HG02981 (cell line): Measurements from ENCODE around the gene INPP5F.
A peak's percentile ranks its signal among the peaks of the same experiment; 100 is the strongest.
"Not testable (repeated sequence)": the region's sequence is repeated elsewhere in the genome, so short reads cannot be mapped to it uniquely, and the experiment has no call there.

Experiments used
- ATAC-seq: cut with Tn5 transposase; IDR thresholded peaks from one replicate; pipeline ENCODE4 v1.9.1; 2021; ENCODE audit warnings: mild to moderate bottlenecking, moderate library complexity; ENCODE audit not compliant: unreplicated experiment

The INPP5F gene

DNA sequence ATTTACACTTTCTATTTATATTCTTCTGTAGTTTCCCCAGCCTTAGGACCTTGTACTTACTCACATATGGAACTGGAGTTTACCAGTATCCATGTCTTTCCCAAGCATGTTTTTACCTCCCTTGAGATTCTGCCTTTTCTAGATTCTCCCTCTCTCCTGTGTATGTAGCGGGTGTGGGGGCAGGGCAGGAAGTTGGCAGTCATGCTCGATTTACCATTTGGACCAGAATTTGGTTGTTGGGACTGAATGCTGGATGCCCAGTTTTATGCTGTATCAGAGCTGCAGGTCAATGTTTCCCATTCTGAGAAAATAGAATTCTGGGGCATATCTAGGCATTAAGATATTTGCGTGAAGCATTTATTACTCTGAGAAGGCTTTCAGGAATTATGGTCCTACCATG, 14.2 kb downstream of the INPP5F start:
- ATAC-seq, result no peak

DNA sequence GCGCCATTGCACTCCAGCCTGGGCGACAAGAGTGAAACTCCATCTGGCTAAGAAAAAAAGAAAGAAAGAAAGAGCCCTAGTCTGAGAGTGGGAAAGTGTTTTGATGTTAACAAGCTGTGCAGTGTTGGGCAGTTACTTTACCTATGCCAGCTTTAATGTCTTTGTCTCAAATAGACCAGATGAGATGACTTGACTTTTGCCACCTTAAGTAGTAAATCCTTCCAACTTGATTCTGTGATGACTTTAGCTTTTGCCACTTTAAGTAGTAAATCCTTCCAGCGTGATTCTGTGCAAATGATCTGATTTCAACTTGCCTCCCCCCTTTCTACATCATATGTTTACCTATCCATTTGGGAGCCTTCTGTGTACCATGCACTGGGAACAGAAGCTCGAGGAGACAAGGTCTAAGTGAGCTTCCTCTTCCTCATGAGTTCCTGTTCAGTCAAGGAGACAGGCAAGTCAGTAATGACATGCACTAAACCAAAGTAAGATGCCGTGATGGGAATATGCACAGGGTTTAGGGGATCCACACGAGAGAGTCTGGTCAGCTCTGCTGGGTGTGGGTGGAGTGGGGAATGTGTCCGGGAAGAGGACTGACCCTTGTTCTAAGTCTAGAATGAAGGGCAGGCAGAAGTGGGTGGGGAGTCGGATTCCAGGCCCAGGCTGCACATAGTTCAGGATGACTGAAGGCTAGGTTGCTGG, 17.2 kb downstream of the INPP5F start:
- no peak for ATAC-seq

DNA sequence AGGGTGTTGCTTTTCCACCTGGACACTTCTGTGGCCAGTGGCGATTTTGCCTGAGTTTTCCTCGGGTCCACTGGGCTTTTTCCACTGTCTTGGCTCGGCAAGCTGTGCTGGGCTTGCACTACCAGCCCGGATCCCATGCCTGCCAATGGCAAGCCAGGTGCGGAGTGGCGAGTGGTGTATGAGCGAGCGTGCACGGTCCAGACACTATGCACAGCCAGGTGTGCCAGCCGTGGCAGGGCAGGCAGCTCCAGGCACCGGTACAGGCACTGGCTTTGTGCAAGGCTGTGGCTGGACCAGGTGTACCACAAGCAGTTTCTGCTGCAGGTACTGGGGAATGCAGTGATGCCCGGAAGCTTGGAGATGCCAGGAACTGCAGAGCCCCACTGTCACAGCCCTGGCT, 22.1 kb downstream of the INPP5F start:
- ATAC-seq, result no peak

DNA sequence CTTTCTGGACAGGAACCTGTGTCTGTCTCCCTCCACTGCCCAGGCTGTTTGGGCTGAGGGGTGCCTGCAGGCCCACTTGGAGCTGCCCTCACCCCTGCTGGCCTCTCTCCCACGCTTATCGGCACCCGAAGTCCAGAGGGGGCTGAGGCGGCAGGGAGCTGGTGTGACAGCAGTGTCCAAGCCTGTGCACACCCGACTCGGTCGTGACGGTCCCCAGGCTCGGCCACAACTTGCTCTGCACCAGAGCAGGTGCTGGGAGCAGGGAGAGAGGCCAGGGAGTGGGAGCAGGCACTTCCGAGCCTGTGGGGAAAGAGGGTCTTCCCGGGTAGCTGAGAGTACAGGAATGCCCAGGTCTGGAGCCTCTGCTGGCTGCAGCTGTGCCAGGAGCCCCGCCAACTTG, 23.0 kb downstream of the INPP5F start:
- ATAC-seq, result no peak

DNA sequence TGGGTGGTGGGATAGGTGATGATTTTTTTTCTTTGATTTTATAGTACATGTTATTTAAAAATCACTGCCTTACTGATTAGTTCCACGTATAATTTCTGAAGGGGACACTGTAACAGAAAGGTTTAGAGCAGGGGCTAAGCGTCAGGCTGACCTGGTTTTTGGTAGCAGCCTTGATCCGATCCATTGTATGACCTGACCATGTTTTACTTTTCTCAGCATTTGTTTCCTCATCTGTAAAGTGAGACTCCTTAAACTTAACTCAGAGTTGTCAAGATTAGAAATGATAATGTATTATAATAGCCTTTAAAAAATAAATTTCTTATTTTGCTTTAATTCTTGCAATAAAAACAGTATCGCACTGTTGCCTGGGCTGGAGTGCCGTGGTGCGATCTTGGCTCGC, 23.6 kb downstream of the INPP5F start:
- ATAC-seq, result no peak

DNA sequence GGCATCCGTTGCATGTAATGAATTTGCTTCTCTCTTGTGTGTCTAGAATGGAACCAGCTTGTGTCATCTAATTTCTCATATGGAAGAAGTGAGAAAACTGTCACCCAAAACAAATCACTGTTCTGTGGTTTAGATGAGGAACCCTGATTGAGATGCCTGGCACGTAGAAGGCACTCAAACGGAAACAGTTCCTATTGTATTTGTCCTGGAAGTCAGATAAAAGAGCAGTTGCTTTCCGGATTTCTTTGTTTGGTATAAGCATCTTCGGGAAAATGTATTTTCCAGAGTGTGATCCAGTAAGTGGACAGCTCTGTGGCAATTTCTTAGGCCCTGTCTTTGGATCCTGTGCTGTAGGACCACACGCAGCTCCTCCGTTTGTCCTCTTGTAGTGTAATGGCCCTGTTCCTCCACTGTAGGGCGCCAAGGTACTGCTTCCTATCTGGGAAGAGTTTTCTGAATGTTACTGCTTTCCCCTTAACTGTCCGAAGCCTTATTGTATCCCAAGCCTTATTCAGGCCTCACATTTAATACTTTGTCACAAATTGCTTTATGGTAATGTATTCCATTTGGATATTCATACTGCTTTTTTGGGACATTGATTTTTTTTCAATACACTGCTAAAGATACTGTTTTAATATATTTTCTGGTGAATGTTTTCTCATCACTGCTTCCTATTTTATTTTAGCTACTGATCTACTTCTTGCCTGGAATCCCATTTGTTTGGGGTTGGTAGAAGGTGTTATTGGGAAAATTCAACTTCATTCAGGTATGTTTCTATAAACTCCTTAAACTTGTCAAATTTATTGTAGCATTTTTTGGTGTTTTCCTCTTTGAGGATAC, 24.8 kb downstream of the INPP5F start:
- peak; percentile 90 for ATAC-seq

DNA sequence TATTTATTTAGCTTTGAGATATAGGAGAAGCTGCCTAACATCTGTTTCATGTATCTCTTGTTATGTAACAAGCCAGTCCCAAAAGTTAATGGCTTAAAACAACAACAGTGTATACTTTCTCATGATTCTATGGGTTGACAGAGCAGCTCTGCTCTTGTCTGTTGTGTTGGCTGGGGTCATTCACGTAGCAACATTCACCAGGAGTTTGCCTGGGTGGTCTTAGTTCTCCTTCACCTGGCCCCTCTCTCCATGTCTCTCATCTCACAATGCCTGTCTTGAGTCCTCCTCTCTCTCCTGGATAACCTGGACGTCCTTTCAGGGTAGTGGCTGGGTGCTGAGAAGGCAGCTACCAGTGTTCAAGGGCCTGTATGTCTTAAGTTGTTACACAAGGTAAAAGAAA, 27.5 kb downstream of the INPP5F start:
- no peak for ATAC-seq

DNA sequence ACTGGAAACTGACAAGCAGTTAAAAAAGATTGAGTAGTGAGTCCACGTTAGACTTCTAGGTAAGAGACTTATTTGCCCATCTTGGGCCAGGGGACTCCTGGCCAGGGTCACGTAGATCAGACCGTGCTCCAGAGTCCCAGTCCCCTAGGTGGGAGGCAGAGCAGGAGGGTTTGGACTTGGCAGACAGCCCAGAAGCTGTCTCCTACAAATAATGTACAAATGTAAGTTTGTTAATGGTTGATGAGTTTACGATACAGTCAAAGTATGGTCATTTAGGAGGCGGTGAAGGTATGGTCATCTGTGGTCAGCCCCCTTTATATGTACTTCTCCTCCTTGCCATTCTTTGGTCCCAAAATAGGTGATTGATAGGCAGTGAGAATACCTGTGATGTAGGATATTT, 28.2 kb downstream of the INPP5F start:
- no peak for ATAC-seq

DNA sequence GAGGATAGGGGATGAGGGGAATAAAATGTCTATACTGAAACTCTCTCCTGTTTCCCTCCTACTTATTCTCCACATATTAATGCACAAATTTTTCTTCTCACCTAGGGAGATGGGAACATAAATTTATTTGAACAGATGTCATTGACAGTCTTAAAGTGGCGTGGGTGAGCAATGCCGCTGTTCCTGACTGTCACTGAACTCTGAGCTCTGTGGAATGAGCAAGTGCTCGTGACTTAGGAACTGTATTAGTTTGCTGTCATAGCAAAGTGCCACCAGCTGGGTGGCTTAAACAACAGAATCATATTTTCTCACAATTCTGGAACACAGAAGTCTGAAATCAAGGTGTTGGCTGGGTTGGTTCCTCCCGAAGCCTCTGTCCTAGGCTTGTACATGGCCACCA, 29.1 kb downstream of the INPP5F start:
- ATAC-seq, result no peak

DNA sequence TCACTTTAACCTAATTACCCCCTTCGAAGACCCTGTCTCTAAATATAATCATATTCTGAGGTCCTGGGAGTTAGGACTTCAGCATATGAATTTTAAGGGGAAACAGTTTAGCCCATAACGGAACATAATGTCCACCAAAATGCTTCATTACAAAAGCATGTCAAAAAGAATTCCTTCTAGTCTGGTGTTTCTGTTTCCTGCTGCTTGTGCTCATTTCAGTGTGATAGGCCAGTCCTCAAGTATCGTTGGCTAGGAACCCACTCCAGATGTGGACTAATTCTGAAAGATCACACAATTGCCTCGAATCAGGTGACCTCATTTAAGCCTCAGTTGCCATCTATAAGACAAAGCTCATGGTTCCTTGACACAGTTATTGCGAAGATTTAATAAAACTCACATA, 29.6 kb downstream of the INPP5F start:
- ATAC-seq, result no peak

DNA sequence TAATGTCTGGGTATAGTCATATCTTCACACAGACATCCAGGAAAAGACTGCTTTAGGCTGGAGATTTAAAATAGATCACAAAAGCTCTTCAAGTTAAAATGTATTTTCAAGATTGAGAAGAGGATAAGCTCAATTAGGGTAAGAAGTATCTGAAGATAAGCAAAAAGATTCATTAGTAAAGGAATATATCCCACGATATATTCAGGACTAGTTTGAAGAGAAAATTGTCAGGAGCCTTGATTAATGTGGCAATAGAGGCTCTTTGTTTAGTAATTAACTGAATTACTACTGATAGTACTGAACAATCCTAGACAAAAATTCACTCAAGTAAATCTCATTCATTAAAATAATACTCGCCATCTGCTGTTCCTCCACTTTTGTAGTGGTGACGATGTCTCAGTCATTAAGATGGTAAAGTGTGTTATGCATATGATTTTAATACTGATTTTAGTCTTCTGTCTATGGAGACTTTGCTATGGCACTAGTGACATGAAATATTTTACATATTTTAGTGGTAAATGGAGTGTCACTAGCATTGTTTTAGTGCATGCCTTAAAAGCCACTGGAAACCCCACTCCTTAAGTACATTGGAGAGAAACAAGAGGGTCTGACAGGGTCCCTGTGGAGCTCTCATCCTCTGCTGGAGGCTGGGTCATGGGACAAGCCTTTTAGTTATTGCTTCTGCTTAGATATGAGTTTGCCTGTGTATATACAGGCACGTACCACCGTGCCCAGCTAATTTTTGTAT, 32.8 kb downstream of the INPP5F start:
- ATAC-seq, result no peak

DNA sequence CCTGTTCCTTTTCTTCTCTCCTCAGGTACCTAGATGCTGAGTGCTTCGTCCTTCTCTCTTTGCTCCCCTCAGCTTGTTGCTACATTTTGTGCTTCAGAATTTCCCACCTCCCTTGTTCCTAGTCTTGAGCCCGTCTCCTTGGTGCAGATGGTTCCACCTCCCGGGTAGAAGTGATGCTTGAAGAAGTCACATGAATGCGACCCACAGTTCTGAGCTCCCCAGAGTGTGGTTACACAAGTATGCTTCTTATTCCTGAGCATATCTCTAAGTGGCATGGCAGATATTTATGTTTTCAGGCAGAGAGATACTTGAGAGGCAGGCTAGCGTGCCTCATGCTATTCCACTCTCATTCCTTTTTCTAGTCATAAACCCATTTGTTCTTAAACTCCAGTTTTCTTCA, 34.0 kb downstream of the INPP5F start:
- ATAC-seq, result no peak

DNA sequence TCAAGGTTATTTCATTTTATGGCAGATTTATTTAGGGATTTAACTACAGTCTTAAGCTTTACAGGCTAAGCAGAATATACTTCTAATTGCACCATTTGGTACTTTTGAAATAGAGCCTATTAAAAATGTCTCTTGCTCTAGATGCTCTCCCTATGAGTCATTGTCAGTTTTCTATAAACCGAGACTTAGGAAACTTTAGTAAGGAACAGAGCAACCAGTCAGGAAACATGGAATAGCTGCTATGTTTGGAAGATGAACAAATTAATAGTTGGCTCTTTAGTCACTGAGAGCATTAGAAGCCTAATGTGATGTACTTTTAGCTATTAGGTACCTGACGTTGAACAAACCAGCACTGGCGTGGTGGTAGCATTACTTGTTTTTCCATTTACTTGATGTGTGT, 35.3 kb downstream of the INPP5F start:
- no peak for ATAC-seq

DNA sequence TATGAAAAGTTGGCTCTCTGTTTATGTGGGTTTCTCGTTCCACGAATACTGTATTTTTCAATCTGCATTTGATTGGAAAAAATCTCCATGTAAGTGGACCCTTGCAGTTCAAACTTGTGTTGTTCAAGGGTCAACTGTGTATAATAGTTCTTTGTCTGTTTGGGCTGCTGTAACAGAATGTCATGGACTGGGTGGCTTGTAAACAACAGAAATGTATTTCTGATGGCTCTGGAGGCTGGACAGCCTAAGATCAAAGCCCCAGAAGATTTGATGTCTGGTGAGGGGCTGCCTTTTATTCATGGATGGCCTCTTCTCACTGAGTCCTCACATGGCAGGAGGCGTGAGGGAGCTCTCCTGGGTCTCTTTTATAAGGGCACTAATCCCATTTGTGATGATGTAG, 36.2 kb downstream of the INPP5F start:
- no peak for ATAC-seq

DNA sequence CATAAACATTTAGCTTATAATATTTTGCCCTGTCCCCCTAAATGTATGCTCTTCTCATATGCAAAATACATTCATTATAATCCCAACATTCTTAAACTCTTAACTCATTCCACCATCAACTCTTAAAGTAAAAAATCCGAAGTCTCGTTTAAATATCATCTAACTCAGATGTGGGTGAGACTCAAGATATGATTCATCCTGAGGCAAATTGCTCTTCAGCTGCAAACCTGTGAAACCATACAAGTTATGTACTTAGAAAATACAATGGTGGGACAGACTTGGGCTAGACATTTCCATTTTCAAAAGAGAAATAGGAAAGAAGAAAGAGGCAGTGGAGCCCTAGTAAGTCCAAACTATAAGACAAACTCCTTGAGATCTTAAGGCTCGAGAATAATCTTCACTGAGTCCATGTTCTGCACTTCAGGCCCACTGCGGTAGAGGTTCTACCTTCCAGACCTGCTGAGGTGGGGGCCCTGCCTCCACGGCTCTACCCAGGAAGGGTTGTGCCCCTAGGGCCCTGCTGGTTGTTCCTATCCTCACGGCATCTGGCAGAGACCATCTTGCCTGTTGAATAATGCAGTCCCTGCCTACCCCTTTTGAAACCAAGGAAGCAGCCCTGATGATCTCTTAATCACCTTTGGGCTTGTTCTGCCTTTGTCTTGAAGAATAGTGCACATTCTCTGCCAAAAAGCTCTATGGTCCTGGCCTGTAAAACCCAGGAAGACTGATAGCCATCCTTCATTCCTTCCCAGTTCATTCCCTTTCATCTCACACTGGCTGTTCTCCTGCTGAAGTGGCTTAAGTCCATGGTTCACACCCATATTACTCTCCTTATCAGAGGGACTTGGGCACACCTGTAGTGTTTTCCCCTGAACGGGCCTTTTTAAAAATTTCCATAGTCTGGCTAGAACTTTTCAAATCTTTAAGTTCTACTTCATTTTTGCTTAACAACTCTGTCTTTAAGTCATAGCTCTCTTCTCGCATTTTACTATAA, 37.3 kb downstream of the INPP5F start:
- no peak for ATAC-seq

DNA sequence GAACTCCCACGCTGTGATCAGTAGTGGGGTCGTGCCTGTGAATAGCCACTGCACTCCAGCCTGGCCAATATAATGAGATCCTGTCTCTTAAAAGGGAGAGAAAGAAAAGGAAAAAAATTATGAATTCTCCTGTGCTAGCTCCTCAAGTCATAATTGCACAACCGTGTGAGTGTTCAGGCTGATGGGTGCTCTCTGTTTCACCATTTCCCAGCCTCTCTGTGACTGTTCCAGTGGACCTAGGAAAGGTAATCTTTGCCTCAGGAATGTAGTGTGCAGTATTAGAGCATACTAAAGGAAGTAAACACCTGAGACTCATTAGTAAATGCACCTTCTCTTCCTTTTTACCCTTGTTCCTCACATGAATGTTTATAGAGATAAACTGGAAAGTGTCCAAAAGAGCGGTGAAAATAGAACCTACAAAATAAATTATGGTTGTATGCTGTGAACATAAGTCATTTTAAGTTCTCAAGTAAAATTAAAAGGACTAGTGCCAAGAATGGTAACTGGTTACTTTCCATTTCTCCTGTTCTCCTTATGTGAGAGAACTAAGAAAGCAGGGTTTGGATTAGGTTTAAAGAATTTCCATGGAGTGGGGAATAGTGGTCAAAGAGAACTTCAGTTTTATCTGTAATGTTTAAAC, 42.7 kb downstream of the INPP5F start:
- no peak for ATAC-seq

DNA sequence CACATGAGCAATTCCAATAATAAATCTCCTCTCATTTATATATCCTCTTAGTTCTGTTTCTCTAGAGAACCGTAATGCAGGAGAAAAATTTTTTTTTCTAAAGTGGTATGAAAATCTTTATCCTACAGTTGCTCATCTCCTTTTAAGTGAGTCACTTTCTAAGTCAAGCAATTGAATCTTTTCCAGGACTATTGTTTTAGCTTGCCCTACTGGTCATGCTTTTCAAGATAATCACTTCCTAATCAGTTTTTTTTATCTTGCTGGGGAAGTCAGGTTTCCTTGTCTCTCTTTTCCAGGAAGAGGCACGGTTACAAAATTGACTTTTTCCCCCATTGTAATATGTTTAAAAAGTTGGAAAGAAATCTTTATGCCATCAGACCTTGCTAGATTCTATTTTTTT, 44.0 kb downstream of the INPP5F start:
- no peak for ATAC-seq

DNA sequence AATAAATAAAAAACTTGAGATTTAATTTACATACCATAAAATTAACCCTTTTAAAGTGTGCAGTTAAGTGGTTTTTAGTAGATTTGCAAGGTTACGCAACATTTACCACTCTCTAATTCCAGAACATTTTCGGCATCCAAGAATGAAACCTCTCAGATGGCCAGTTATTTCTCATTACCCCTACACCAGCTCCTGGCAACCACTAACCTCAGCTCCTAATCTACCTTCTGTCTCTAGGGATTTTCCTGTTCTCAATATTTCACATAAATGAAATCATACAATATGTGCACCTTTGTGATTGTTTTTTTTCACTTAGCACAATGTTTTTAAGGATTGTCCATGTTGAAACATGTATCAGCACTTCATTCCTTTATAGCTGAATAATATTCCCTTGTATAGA, 45.1 kb downstream of the INPP5F start:
- no peak for ATAC-seq

DNA sequence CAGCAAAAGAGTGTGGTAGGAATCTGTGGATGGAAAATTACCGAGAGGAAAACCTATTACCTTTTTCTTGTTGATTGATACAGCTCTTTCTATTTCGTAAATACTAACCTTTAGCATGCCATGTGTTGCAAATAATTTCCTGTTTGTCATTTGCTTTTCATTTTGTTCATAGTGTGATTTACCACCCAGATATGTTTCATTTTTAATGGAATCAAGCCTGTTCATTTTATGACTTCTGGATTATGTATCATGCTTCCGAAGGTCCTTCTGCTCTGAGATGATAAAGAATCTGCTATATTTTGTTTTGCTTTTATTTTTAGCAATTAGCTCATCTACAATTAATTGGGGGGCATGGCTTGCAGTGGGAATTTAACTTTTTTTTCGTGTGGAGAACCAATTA, 46.5 kb downstream of the INPP5F start:
- ATAC-seq, result no peak

DNA sequence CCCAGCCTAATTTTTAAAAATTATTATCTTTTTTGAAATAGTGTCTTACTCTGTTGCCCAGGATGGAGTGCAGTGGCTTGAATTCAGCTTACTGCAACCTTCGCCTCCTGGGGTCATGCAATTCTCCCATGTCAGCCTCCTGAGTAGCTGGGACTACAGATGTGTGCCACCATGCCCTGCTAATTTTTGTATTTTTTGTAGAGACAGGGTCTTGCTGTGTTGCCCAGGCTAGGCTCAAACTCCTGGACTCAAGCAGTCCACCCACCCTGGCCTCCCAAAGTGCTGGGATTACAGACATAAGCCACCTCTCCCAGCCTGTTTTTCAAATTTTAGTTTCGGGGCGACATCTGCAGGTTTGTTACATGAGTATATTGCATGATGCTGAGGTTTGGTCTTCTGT, 47.2 kb downstream of the INPP5F start:
- not testable (repeated sequence) for ATAC-seq
